ENCODE results near the gene PPP6R1. TPM values are rescaled to one million over a fixed set of nuclear protein-coding genes. Genes with fewer than 3 reads are reported as not detected.

PPP6R1 gene
- total and polyA plus RNA-seq, 2 of the 13 experiments (the other 11 are each of a cell fraction or from before 2014, with no cell fraction given) = 25.8 to 54.0 TPM

- TF ChIP-seq ZNF574 (CRISPR knock-in tag; IDR thresholded peaks at IDR 0.05) (peak; percentile 2; the same call in 1 of the 2 replicates), ARID2 (CRISPR knock-in tag; IDR thresholded peaks at IDR 0.05; ENCODE audit: borderline replicate concordance) (no peak), HNF1A (IDR thresholded peaks at IDR 0.05; ENCODE audit: low read depth) (no peak), HNF1A (CRISPR knock-in tag; IDR thresholded peaks at IDR 0.05; ENCODE audit: borderline replicate concordance) (peak; percentile 17; the same call in 1 of the 2 replicates), TRIM22 (IDR thresholded peaks at IDR 0.05) (no peak), SIN3A (IDR thresholded peaks at IDR 0.05; ENCODE audit: borderline replicate concordance, low read depth, low read length) (no peak), ATF7-NPFF (CRISPR knock-in tag; IDR thresholded peaks at IDR 0.05; ENCODE audit: low read depth) (0 out of 2 replicates have a peak, but pooled peaks have one; percentile 4), ZNF792 (CRISPR knock-in tag; IDR thresholded peaks at IDR 0.05) (no peak), EEA1 (CRISPR knock-in tag; IDR thresholded peaks at IDR 0.05; ENCODE audit: borderline replicate concordance) (peak; percentile 33; the same call in 1 of the 2 replicates), ZNF572 (CRISPR knock-in tag; IDR thresholded peaks at IDR 0.05) (no peak), RBM39 (IDR thresholded peaks at IDR 0.05; ENCODE audit: low read depth, low read length, poor library complexity, severe bottlenecking) (no peak), MYC (CRISPR knock-in tag; IDR thresholded peaks at IDR 0.05; ENCODE audit: borderline replicate concordance) (peak; percentile 44; the same call in 1 of the 2 replicates), ZNF281 (CRISPR knock-in tag; IDR thresholded peaks at IDR 0.05; ENCODE audit: borderline replicate concordance) (peak; percentile 26; the same call in 1 of the 2 replicates), TCF12 (IDR thresholded peaks at IDR 0.05) (no peak), TCF12 (CRISPR knock-in tag; IDR thresholded peaks at IDR 0.05) (0 out of 2 replicates have a peak, but pooled peaks have one; percentile 19), THYN1 (CRISPR knock-in tag; IDR thresholded peaks at IDR 0.05; ENCODE audit: borderline replicate concordance, low read depth) (no peak)
Measured at GRCh38 chr19:55208880-55209692, 49.7 kb downstream of the PPP6R1 start, which contains the start of gene PTPRH (continued).
